Measurements from ENCODE around the gene APBB1. TPM values are rescaled to one million over a fixed set of nuclear protein-coding genes. Genes with fewer than 3 reads are reported as not detected.
A peak's percentile ranks its signal among the peaks of the same experiment; 100 is the strongest.
"Not testable (repeated sequence)": the region's sequence is repeated elsewhere in the genome, so short reads cannot be mapped to it uniquely, and the experiment has no call there.

Gene APBB1
- total and polyA plus RNA-seq, 8 donors: 18.8 to 60.1 (median 22.0) TPM

GRCh38 chr11:6397636-6398035 is 21.3 kb downstream of the APBB1 start:
- Histone ChIP-seq H3K4me1 (peaks cover 0 to 15% (median 5%) of the 10 kb centered on the region in 4 donors), H3K36me3 (peaks cover 13 to 85% (median 52%) of the 10 kb centered on the region in 4 donors), H3K4me3 (no peak overlapping the region), H3K27ac (no peak overlapping the region), H3K9me3 (no peaks in the 10 kb centered on the region), H3K27me3 (no peaks in the 10 kb centered on the region)
- no peak for DNase-seq
- intact Hi-C loops (cut with DNase I; ENCODE audit: low total_unique reads): no loop called here
- 42 to 57% (median 47%) methylated on average over 3 of the region's 3 CpGs for WGBS, 5 donors
- no peak for TF ChIP-seq EP300 (IDR thresholded peaks at IDR 0.05)

- Histone ChIP-seq H3K36me3 (peaks cover 13 to 80% (median 49%) of the 10 kb centered on the region in 4 donors), H3K27me3 (no peaks in the 10 kb centered on the region), H3K4me1 (peaks cover 0 to 18% (median 5%) of the 10 kb centered on the region in 4 donors), H3K9me3 (no peaks in the 10 kb centered on the region), H3K4me3 (no peak overlapping the region), H3K27ac (no peak overlapping the region)
- WGBS, 5 donors: 18 to 75% (median 57%) methylated on average over 1 of the region's 1 CpG
- peak in 1 of 2 donors; percentile 40 for DNase-seq
- intact Hi-C loops (cut with DNase I; ENCODE audit: low total_unique reads): no loop called here
- no peak for TF ChIP-seq EP300 (IDR thresholded peaks at IDR 0.05)
- no peak for TF ChIP-seq POLR2A (IDR thresholded peaks at IDR 0.05)
- TF ChIP-seq POLR2AphosphoS5 (IDR thresholded peaks at IDR 0.05): no peak
- TF ChIP-seq CTCF (IDR thresholded peaks at IDR 0.05): no peak
Observed at GRCh38 chr11:6397156-6397555, 21.7 kb downstream of the APBB1 start.

- peaks cover 15 to 32% (median 20%) of the 10 kb centered on the region in 4 donors for H3K4me1 ChIP-seq
- peaks cover 4 to 64% (median 36%) of the 10 kb centered on the region in 4 donors for H3K36me3 ChIP-seq
- 81 to 86% (median 85%) methylated on average over 11 to 16 of the region's 16 CpGs for WGBS, 5 donors
- no peak for TF ChIP-seq POLR2AphosphoS5 (IDR thresholded peaks at IDR 0.05)
- no peak for TF ChIP-seq CTCF (IDR thresholded peaks at IDR 0.05)
- no peak for TF ChIP-seq POLR2A (IDR thresholded peaks at IDR 0.05)
- TF ChIP-seq EP300 (IDR thresholded peaks at IDR 0.05): no peak
- DNase-seq: no peak
- H3K27ac ChIP-seq: no peak overlapping the region
- no peaks in the 10 kb centered on the region for H3K27me3 ChIP-seq
- no peaks in the 10 kb centered on the region for H3K9me3 ChIP-seq
- intact Hi-C loops (cut with DNase I; ENCODE audit: low total_unique reads): no loop called here
- H3K4me3 ChIP-seq: no peak overlapping the region
Observed at GRCh38 chr11:6395470-6396060, 23.3 kb downstream of the APBB1 start.

GRCh38 chr11:6393989-6394670 is 24.8 kb downstream of the APBB1 start:
- H3K9me3 ChIP-seq: no peaks in the 10 kb centered on the region
- H3K27ac ChIP-seq: no peak overlapping the region
- peaks cover 3 to 53% (median 29%) of the 10 kb centered on the region in 4 donors for H3K36me3 ChIP-seq
- intact Hi-C loops (cut with DNase I; ENCODE audit: low total_unique reads): no loop called here
- no peaks in the 10 kb centered on the region for H3K27me3 ChIP-seq
- TF ChIP-seq POLR2A (IDR thresholded peaks at IDR 0.05) (no peak), POLR2AphosphoS5 (IDR thresholded peaks at IDR 0.05) (no peak), EP300 (IDR thresholded peaks at IDR 0.05) (no peak), CTCF (IDR thresholded peaks at IDR 0.05) (no peak)
- H3K4me1 ChIP-seq: peaks cover 21 to 40% (median 26%) of the 10 kb centered on the region in 4 donors
- H3K4me3 ChIP-seq: no peak overlapping the region
- WGBS, 5 donors: 84 to 90% (median 88%) methylated on average over 11 to 16 of the region's 16 CpGs
- DNase-seq: no peak

- Histone ChIP-seq H3K4me1 (peaks cover 28 to 51% (median 37%) of the 10 kb centered on the region in 4 donors), H3K36me3 (peaks cover 3 to 34% (median 27%) of the 10 kb centered on the region in 4 donors)
- H3K27me3 ChIP-seq; DNase-seq; H3K27ac ChIP-seq; intact Hi-C loops (cut with DNase I; ENCODE audit: low total_unique reads); H3K4me3 ChIP-seq; H3K9me3 ChIP-seq: not testable (repeated sequence)
- 93 to 99% (median 96%) methylated on average over 4 of the region's 4 CpGs for WGBS, 5 donors
Observed at GRCh38 chr11:6392251-6392650, 26.6 kb downstream of the APBB1 start.

Measured in stomach (tissue), 9 donors.